Lung (tissue), 12 donors: ENCODE measurements around the gene ADK. TPM values are rescaled to one million over a fixed set of nuclear protein-coding genes. Genes with fewer than 3 reads are reported as not detected.

Experiments used
- ATAC-seq: fragments of 200-7000 bp; cut with Tn5 transposase; one replicate; pipeline ENCODE4 v1.9.1; 2020; ENCODE audit warnings: moderate number of reproducible peaks; ENCODE audit not compliant: insufficient read depth, low FRiP score
- DNase-seq, 3 donors: peaks; one replicate each; pipeline ENCODE4 v3.0.0-alpha.2; 2013 to 2017
- H3K27ac ChIP-seq, 2 donors: one replicate each; pipeline ENCODE4 v1.5.1; 2013; ENCODE audit warnings: mild to moderate bottlenecking in 2 of 2, moderate library complexity in 2 of 2, control low read depth in 1 of 2, inconsistent platforms in 1 of 2, low read depth in 1 of 2, low read length in 1 of 2
- H3K27me3 ChIP-seq, 3 donors: one replicate each; pipeline ENCODE4 v1.5.1; 2013; ENCODE audit warnings: low read length in 2 of 3; ENCODE audit not compliant: control insufficient read depth in 3 of 3, insufficient read depth in 3 of 3
- H3K36me3 ChIP-seq, 4 donors: one replicate each; pipeline ENCODE4 v1.5.1; 2013; ENCODE audit warnings: low read length in 4 of 4, mild to moderate bottlenecking in 1 of 4, moderate library complexity in 1 of 4; ENCODE audit not compliant: control insufficient read depth in 4 of 4, insufficient read depth in 4 of 4
- H3K4me1 ChIP-seq, 5 donors: one replicate each; pipeline ENCODE4 v1.5.1; 2013; ENCODE audit warnings: low read length in 5 of 5, mild to moderate bottlenecking in 2 of 5, moderate library complexity in 1 of 5; ENCODE audit not compliant: control insufficient read depth in 5 of 5, insufficient read depth in 5 of 5
- H3K4me3 ChIP-seq: one replicate; pipeline ENCODE4 v1.5.1; 2013; ENCODE audit warnings: mild to moderate bottlenecking, control low read depth, moderate library complexity
- H3K9ac ChIP-seq, 2 donors: one replicate each; pipeline ENCODE4 v1.5.1; 2013; ENCODE audit warnings: low read length in 2 of 2, control low read depth in 1 of 2; ENCODE audit not compliant: insufficient read depth in 1 of 2
- H3K9me3 ChIP-seq, 4 donors: one replicate each; pipeline ENCODE4 v1.5.1; 2013; ENCODE audit warnings: low read length in 3 of 4, mild to moderate bottlenecking in 1 of 4, moderate library complexity in 1 of 4; ENCODE audit not compliant: control insufficient read depth in 4 of 4, insufficient read depth in 3 of 4
- WGBS, 2 donors: extraction: QIAGEN DNeasy Blood & Tissue Kit; methylation state at CpG; one replicate each; pipeline ENCODE4 v1.1.7; 2013; 5-methylcytosine and 5-hydroxymethylcytosine counted together
- polyA plus RNA-seq, 2 donors: library from polyadenylated mRNA; stranded (reverse); fragments of 200-250 nt; gene quantifications; one replicate each; pipeline ENCODE4 v1.2.1, GENCODE V29; 2013
- total RNA-seq, 2 donors: library from RNA; depleted of rRNA in 1 of 2; stranded (reverse); fragments of >200 nt in 1 of 2; gene quantifications; one replicate each; pipeline ENCODE4 v1.2.1, GENCODE V29; 2014 to 2021
- TF ChIP-seq, protein P1 (sequence below): IDR thresholded peaks from 2 replicates; pipeline ENCODE4 v1.5.1; 2012; ENCODE audit warnings: mild to moderate bottlenecking; ENCODE audit errors: control extremely low read depth, extremely low read depth
- donor health status: control.
- donor health status: control.
- donor health status: Bipolar disorder and iron deficiency.
- donor health status: healthy.
- donor health status: DM: yes; HTN: yes; CAD: no.

Gene ADK
- total and polyA plus RNA-seq, 4 donors: 31.6 to 82.3 (median 42.9) TPM

DNA sequence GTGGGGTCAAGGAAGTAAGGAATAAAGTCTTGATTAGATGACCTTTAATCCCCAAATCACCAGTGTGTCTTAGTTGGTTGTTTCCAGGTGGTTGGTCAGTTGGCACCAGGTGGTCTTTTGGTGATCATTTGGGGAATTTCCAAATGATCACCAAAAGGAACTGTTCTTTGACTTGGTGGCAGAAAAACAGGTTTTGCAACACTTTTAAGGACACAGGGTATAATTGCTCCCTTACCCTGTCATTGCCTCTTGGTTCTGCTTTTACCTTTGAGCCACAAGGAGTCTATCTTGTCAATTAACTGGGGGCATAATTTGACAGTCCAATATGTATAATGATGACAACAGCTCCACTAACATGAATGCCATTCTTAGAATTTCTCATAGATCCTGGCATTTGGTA is 104.2 kb downstream of the ADK start:
- H3K27me3 ChIP-seq: no peaks in the 10 kb centered on the region
- H3K4me3 ChIP-seq: no peak overlapping the region
- no peak overlapping the region for H3K9ac ChIP-seq
- no peaks in the 10 kb centered on the region for H3K36me3 ChIP-seq
- TF ChIP-seq, protein P1, sequence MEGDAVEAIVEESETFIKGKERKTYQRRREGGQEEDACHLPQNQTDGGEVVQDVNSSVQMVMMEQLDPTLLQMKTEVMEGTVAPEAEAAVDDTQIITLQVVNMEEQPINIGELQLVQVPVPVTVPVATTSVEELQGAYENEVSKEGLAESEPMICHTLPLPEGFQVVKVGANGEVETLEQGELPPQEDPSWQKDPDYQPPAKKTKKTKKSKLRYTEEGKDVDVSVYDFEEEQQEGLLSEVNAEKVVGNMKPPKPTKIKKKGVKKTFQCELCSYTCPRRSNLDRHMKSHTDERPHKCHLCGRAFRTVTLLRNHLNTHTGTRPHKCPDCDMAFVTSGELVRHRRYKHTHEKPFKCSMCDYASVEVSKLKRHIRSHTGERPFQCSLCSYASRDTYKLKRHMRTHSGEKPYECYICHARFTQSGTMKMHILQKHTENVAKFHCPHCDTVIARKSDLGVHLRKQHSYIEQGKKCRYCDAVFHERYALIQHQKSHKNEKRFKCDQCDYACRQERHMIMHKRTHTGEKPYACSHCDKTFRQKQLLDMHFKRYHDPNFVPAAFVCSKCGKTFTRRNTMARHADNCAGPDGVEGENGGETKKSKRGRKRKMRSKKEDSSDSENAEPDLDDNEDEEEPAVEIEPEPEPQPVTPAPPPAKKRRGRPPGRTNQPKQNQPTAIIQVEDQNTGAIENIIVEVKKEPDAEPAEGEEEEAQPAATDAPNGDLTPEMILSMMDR: no peak
- no peak for ATAC-seq
- peaks cover 0 to 4% (median 0%) of the 10 kb centered on the region in 5 donors for H3K4me1 ChIP-seq
- no peaks in the 10 kb centered on the region for H3K9me3 ChIP-seq
- no peak overlapping the region for H3K27ac ChIP-seq
- peak in 1 of 3 donors; percentile 23 for DNase-seq

DNA sequence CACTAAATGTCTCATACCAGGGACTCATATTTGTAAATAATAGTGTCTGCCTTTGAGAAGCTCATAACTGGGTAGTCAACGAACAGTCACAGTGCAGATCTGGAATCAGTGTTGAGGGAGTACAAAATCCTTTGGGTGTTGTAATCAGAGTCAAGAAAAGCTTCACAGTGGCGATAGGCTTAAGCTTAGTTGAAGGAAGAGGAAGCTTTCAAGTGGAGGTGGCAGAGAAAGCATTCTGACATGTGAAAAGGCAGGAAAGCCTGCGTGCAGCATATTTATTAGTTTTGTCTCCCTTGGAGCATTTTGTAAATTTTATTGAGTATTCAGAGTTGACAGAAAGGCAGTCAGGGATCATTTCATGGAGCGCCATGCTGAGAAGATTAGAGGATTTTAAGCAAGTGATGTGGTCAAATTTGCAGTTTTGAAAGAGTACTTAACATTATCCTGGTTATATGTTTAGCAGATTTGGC is 104.9 kb downstream of the ADK start:
- no peaks in the 10 kb centered on the region for H3K27me3 ChIP-seq
- peak in 1 of 3 donors; percentile 17 for DNase-seq
- no peaks in the 10 kb centered on the region for H3K9me3 ChIP-seq
- ATAC-seq: peak; percentile 58
- no peak overlapping the region for H3K4me3 ChIP-seq
- peaks cover 0 to 4% (median 0%) of the 10 kb centered on the region in 5 donors for H3K4me1 ChIP-seq
- WGBS, 2 donors: 34 to 55% methylated on average over 4 of the region's 4 CpGs
- no peak overlapping the region for H3K9ac ChIP-seq
- H3K36me3 ChIP-seq: no peaks in the 10 kb centered on the region
- H3K27ac ChIP-seq: no peak overlapping the region
- TF ChIP-seq, protein P1: no peak

GRCh38 chr10:74262856-74263255 is 111.8 kb downstream of the ADK start:
- H3K4me3 ChIP-seq: no peak overlapping the region
- peaks cover 0 to 11% (median 0%) of the 10 kb centered on the region in 5 donors for H3K4me1 ChIP-seq
- H3K27me3 ChIP-seq: no peaks in the 10 kb centered on the region
- no peaks in the 10 kb centered on the region for H3K36me3 ChIP-seq
- WGBS, 2 donors: 78 to 96% methylated on average over 2 of the region's 2 CpGs
- H3K27ac ChIP-seq: no peak overlapping the region
- H3K9me3 ChIP-seq: no peaks in the 10 kb centered on the region
- H3K9ac ChIP-seq: no peak overlapping the region
- no peak for ATAC-seq
- no peak for DNase-seq
- TF ChIP-seq, protein P1: no peak

DNA sequence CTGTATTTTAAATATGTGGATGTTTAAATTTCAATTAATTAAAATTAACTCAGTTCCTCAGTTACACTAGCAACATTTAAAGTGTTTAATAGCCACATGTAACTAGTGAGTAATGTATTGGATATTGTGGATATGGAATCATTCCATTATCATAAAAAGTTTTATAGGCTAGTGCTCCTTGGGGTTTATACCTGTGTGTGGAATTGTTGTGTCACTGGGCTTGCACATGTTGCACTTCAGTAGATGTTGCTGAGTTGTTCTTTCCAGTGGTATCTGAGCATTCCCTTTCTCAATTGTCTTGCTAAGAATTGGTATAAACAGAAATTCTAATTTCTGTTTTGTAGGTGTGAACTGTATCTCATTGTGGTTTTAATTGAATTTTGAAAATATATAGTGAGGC is 113.0 kb downstream of the ADK start:
- TF ChIP-seq, protein P1: no peak
- Histone ChIP-seq H3K36me3 (no peaks in the 10 kb centered on the region), H3K27me3 (no peaks in the 10 kb centered on the region), H3K9ac (no peak overlapping the region), H3K4me3 (no peak overlapping the region), H3K27ac (no peak overlapping the region), H3K9me3 (no peaks in the 10 kb centered on the region), H3K4me1 (peaks cover 0 to 11% (median 0%) of the 10 kb centered on the region in 5 donors)
- no peak for ATAC-seq
- DNase-seq: no peak
